K562 (cell line): Measurements from ENCODE around the gene POU4F3. TPM values are rescaled to one million over a fixed set of nuclear protein-coding genes. Genes with fewer than 3 reads are reported as not detected.

ENCODE experiments used
- ARNT ChIP-seq, 2 experiments: fragments of 450-650 bp; IDR thresholded peaks; 2 replicates each; pipeline ENCODE4 v1.6.1; 2016; ENCODE audit warnings: mild to moderate bottlenecking in 1 of 2
- GATAD2B ChIP-seq: fragments of 450-650 bp; IDR thresholded peaks from 2 replicates; pipeline ENCODE4 v1.6.1; 2017; ENCODE audit warnings: mild to moderate bottlenecking, borderline replicate concordance
- MAZ ChIP-seq, 2 experiments: fragments of 450-650 bp in 1 of 2; sonication (generic) in 1 of 2; formaldehyde crosslinking; IDR thresholded peaks in 1 of 2; conservative IDR thresholded peaks in 1 of 2; 2 replicates each; pipeline versions ENCODE4 v1.4.0 to v1.5.0; 2020; ENCODE audit warnings: mild to moderate bottlenecking in 1 of 2, missing genetic modification reagents in 1 of 2
- PTTG1 ChIP-seq: fragments of 450-650 bp; IDR thresholded peaks from 2 replicates; pipeline ENCODE4 v1.6.1; 2016; ENCODE audit warnings: low read depth, mild to moderate bottlenecking, missing genetic modification characterization, missing compliant biosample characterization
- SLC30A9 ChIP-seq: fragments of 250-450 bp; sonication (Bioruptor Pico); IDR thresholded peaks from 2 replicates; pipeline ENCODE4 v1.8.0; 2022; ENCODE audit warnings: mild to moderate bottlenecking, moderate library complexity
- SUPT5H ChIP-seq: fragments of 450-650 bp; IDR thresholded peaks from 2 replicates; pipeline ENCODE4 v1.6.1; 2016
- ZBTB17 ChIP-seq: fragments of 450-650 bp; formaldehyde crosslinking; IDR thresholded peaks from 2 replicates; pipeline ENCODE4 v1.4.0; 2020; ENCODE audit warnings: mild to moderate bottlenecking
- ZNF224 ChIP-seq: sonication (generic); formaldehyde crosslinking; IDR thresholded peaks from 2 replicates; pipeline ENCODE4 v1.8.0; 2022; ENCODE audit warnings: mild to moderate bottlenecking, missing genetic modification reagents
- polyA plus RNA-seq, 8 experiments: library from polyadenylated mRNA; depleted of rRNA in 4 of 8; stranded (reverse) in 5 of 8; unstranded in 3 of 8; fragments of >200 nt; fragmentation: Nextera tagmentation in 2 of 8; fragmentation: Illumina TruSeq in 1 of 8; extraction: Ambion mirVana in 2 of 8; extraction: Trizol in 1 of 8; gene quantifications; 2 replicates each; pipeline versions ENCODE4 v1.2.1 to v1.2.3, GENCODE V29; 2011 to 2014; ENCODE audit warnings: inconsistent platforms in 1 of 8, missing spikeins in 1 of 8
- total RNA-seq, 7 experiments: library from RNA; depleted of rRNA in 6 of 7; stranded (reverse); fragments of >200 nt in 6 of 7; fragmentation: Illumina TruSeq in 2 of 7; extraction: Trizol in 2 of 7; gene quantifications; 2 replicates each; pipeline versions ENCODE4 v1.2.1 to v1.2.3, GENCODE V29; 2011 to 2021; ENCODE audit warnings: low replicate concordance in 1 of 7
- TF ChIP-seq, protein P1 (sequence below), 2 experiments: IDR thresholded peaks; 2 replicates each; pipeline ENCODE4 v1.6.1; 2011; ENCODE audit warnings: borderline replicate concordance in 1 of 2, control low read depth in 1 of 2, low read depth in 1 of 2, low read length in 1 of 2, mild to moderate bottlenecking in 1 of 2, mixed read lengths in 1 of 2, moderate library complexity in 1 of 2; ENCODE audit not compliant: insufficient read depth in 1 of 2, insufficient read length in 1 of 2, poor library complexity in 1 of 2, severe bottlenecking in 1 of 2; ENCODE audit errors: extremely low read depth in 1 of 2
- TF ChIP-seq, protein P2 (sequence below): fragments of 450-650 bp; IDR thresholded peaks from 2 replicates; pipeline ENCODE4 v1.7.1; 2018; ENCODE audit warnings: mild to moderate bottlenecking, low read depth; ENCODE audit not compliant: partially characterized antibody
- TF ChIP-seq, protein P3 (sequence below): fragments of 450-650 bp; formaldehyde crosslinking; IDR thresholded peaks from 2 replicates; pipeline ENCODE4 v1.4.0; 2020; ENCODE audit warnings: mild to moderate bottlenecking, moderate library complexity
- TF ChIP-seq, protein P4 (sequence below), 2 experiments: fragments of 450-650 bp; IDR thresholded peaks; 2 replicates each; pipeline ENCODE4 v1.6.1; 2018; ENCODE audit warnings: mild to moderate bottlenecking in 2 of 2, low read depth in 1 of 2; ENCODE audit not compliant: partially characterized antibody in 2 of 2
- TF ChIP-seq, protein P5 (sequence below): fragments of 450-650 bp; formaldehyde crosslinking; IDR thresholded peaks from 2 replicates; pipeline ENCODE4 v1.4.0; 2020; ENCODE audit warnings: mild to moderate bottlenecking, moderate library complexity

POU4F3 gene
- total and polyA plus RNA-seq, 9 of the 15 experiments (the other 6 are each of a cell fraction or from before 2014, with no cell fraction given): 0.04 to 0.13 (median 0.07) TPM; not detected in 6

DNA sequence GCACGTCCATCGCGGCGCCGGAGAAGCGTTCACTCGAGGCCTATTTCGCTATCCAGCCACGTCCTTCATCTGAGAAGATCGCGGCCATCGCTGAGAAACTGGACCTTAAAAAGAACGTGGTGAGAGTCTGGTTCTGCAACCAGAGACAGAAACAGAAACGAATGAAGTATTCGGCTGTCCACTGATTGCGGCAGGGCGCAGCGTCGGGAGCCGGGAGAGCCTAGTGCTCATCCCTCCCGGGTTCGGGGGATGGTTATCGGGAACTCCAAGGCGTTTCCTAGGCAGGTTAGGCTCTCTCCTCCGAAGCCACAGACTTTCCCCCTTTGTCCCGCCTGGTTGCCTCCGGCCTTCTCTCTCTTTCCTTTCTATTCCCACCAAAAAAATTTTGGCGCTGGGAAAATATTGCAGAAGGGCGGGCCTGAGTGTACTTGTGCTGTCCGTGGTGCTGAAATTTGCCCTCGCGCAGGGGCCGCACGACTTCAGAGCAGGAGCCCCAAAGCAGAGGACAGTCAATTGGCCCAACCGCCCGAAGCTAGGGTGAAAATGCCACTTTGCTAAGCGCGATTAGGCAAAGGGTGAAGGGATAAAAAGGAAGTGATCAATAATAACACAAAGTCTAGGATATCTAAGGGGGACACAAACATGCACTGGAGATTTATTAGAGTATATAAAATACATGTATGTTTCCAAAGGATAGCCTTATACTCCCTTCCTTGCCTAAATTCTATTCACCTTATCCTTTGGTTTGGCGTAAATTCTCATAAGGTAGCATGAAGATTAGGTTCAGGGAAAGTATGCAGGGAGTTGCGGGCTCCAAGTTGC, 1.8 kb downstream of the POU4F3 start (continued):
- TF ChIP-seq ZNF224 (0 out of 2 replicates have a peak, but pooled peaks have one; percentile 37), ARNT (IDR thresholded peaks at IDR 0.05) (no peak), MAZ (CRISPR knock-in tag; conservative IDR thresholded peaks at IDR 0.05 in 1 of 2, IDR thresholded peaks at IDR 0.05 in 1 of 2) (peak in 1 of 2 experiments; percentile 57; a peak in 2 of 4 replicates), GATAD2B (no peak), SLC30A9 (CRISPR knock-in tag) (no peak), SUPT5H (no peak), PTTG1 (tag) (no peak), ZBTB17 (CRISPR knock-in tag) (no peak)
- TF ChIP-seq, protein P1, sequence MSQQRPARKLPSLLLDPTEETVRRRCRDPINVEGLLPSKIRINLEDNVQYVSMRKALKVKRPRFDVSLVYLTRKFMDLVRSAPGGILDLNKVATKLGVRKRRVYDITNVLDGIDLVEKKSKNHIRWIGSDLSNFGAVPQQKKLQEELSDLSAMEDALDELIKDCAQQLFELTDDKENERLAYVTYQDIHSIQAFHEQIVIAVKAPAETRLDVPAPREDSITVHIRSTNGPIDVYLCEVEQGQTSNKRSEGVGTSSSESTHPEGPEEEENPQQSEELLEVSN (IDR thresholded peaks at IDR 0.05; ENCODE audit: borderline replicate concordance in 1 of 2, extremely low read depth in 1 of 2, insufficient read depth in 1 of 2, insufficient read length in 1 of 2, low read depth in 1 of 2, low read length in 1 of 2, poor library complexity in 1 of 2, severe bottlenecking in 1 of 2): peak in 1 of 2 experiments; percentile 33
- TF ChIP-seq, protein P2, sequence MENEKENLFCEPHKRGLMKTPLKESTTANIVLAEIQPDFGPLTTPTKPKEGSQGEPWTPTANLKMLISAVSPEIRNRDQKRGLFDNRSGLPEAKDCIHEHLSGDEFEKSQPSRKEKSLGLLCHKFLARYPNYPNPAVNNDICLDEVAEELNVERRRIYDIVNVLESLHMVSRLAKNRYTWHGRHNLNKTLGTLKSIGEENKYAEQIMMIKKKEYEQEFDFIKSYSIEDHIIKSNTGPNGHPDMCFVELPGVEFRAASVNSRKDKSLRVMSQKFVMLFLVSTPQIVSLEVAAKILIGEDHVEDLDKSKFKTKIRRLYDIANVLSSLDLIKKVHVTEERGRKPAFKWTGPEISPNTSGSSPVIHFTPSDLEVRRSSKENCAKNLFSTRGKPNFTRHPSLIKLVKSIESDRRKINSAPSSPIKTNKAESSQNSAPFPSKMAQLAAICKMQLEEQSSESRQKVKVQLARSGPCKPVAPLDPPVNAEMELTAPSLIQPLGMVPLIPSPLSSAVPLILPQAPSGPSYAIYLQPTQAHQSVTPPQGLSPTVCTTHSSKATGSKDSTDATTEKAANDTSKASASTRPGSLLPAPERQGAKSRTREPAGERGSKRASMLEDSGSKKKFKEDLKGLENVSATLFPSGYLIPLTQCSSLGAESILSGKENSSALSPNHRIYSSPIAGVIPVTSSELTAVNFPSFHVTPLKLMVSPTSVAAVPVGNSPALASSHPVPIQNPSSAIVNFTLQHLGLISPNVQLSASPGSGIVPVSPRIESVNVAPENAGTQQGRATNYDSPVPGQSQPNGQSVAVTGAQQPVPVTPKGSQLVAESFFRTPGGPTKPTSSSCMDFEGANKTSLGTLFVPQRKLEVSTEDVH: no peak
- TF ChIP-seq, protein P3, sequence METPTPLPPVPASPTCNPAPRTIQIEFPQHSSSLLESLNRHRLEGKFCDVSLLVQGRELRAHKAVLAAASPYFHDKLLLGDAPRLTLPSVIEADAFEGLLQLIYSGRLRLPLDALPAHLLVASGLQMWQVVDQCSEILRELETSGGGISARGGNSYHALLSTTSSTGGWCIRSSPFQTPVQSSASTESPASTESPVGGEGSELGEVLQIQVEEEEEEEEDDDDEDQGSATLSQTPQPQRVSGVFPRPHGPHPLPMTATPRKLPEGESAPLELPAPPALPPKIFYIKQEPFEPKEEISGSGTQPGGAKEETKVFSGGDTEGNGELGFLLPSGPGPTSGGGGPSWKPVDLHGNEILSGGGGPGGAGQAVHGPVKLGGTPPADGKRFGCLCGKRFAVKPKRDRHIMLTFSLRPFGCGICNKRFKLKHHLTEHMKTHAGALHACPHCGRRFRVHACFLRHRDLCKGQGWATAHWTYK: no peak
- TF ChIP-seq, protein P4, sequence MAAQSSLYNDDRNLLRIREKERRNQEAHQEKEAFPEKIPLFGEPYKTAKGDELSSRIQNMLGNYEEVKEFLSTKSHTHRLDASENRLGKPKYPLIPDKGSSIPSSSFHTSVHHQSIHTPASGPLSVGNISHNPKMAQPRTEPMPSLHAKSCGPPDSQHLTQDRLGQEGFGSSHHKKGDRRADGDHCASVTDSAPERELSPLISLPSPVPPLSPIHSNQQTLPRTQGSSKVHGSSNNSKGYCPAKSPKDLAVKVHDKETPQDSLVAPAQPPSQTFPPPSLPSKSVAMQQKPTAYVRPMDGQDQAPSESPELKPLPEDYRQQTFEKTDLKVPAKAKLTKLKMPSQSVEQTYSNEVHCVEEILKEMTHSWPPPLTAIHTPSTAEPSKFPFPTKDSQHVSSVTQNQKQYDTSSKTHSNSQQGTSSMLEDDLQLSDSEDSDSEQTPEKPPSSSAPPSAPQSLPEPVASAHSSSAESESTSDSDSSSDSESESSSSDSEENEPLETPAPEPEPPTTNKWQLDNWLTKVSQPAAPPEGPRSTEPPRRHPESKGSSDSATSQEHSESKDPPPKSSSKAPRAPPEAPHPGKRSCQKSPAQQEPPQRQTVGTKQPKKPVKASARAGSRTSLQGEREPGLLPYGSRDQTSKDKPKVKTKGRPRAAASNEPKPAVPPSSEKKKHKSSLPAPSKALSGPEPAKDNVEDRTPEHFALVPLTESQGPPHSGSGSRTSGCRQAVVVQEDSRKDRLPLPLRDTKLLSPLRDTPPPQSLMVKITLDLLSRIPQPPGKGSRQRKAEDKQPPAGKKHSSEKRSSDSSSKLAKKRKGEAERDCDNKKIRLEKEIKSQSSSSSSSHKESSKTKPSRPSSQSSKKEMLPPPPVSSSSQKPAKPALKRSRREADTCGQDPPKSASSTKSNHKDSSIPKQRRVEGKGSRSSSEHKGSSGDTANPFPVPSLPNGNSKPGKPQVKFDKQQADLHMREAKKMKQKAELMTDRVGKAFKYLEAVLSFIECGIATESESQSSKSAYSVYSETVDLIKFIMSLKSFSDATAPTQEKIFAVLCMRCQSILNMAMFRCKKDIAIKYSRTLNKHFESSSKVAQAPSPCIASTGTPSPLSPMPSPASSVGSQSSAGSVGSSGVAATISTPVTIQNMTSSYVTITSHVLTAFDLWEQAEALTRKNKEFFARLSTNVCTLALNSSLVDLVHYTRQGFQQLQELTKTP (IDR thresholded peaks at IDR 0.05; ENCODE audit: low read depth in 1 of 2, partially characterized antibody in 2 of 2): peak in 1 of 2 experiments; percentile 63
- TF ChIP-seq, protein P5, sequence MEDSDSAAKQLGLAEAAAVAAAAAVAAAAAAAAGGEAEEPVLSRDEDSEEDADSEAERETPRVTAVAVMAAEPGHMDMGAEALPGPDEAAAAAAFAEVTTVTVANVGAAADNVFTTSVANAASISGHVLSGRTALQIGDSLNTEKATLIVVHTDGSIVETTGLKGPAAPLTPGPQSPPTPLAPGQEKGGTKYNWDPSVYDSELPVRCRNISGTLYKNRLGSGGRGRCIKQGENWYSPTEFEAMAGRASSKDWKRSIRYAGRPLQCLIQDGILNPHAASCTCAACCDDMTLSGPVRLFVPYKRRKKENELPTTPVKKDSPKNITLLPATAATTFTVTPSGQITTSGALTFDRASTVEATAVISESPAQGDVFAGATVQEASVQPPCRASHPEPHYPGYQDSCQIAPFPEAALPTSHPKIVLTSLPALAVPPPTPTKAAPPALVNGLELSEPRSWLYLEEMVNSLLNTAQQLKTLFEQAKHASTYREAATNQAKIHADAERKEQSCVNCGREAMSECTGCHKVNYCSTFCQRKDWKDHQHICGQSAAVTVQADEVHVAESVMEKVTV (CRISPR knock-in tag): no peak
